Measurements from ENCODE around the gene RBM11.

Gene RBM11

DNA sequence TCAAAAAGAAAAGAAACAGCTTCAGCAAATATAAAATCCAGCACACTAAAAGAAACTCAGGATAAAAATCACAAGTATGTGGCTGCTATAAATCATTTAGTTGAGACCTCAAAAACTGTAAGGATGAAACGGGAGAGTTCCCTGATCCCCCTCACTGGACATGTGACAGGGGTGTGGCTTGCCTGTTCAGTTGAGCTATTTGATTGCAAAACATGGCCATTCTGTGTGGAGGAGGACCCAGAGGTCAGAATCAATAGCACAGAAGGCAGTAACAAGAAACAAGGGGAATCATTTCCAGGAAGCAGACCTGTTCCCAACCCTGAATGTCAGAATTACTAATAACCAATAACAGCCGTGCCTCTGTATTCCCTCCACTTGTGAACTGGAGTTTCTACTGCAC lies 27.9 kb downstream of the RBM11 start:
- H3K27me3 ChIP-seq (ENCODE audit: control insufficient read depth, insufficient read depth, low read length) = no peaks in the 10 kb centered on the region
- H3K9ac ChIP-seq (ENCODE audit: low read length) = no peak overlapping the region
- H3K4me1 ChIP-seq (ENCODE audit: control insufficient read depth, insufficient read depth, low read length) = no peaks in the 10 kb centered on the region
- no peak overlapping the region for H3K4me3 ChIP-seq (ENCODE audit: low read length)
- H3K9me3 ChIP-seq (ENCODE audit: control insufficient read depth, low read length) = no peaks in the 10 kb centered on the region
- no peaks in the 10 kb centered on the region for H3K36me3 ChIP-seq (ENCODE audit: control insufficient read depth, insufficient read depth, low read length)

DNA sequence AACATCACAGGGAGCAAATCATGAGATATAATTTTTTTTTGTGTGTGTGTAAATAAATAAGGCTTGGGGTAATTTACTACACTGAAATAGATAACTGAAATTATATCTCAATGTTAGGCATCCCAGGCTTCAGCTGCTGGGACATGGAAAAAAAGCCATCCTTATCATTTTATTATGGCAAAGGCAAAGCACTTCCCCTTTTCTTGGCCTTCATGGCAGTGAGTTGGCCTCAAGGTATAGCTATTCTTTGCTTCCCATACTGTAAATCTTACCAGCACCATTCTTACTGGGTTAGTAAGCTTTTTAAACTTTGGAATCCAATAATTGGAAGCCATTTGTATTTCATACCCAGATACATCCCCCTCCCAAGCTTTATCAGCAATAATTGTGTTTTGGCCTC lies 29.0 kb downstream of the RBM11 start:
- no peak overlapping the region for H3K4me3 ChIP-seq (ENCODE audit: low read length)
- no peaks in the 10 kb centered on the region for H3K36me3 ChIP-seq (ENCODE audit: control insufficient read depth, insufficient read depth, low read length)
- H3K9ac ChIP-seq (ENCODE audit: low read length) = no peak overlapping the region
- H3K9me3 ChIP-seq (ENCODE audit: control insufficient read depth, low read length) = no peaks in the 10 kb centered on the region
- no peaks in the 10 kb centered on the region for H3K27me3 ChIP-seq (ENCODE audit: control insufficient read depth, insufficient read depth, low read length)
- H3K4me1 ChIP-seq (ENCODE audit: control insufficient read depth, insufficient read depth, low read length) = no peaks in the 10 kb centered on the region

DNA sequence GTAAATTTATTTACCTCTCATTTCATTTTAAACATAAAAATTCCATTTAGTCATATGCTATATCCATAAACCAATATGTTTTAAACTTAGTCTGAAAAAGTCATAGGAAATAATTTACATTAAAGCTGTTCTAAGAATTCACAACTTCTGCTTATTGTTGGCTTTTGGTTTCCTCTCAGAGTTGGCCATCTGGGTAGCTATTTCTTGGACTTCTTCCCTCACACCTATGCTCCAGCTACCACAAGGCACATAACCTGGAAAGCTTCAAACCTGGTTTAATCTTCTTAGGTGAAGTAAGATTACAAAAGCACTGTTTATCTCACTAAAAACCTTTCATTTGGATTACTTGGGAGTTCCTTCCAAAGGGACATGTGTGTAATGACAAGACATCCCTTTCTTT lies 29.8 kb downstream of the RBM11 start:
- no peaks in the 10 kb centered on the region for H3K9me3 ChIP-seq (ENCODE audit: control insufficient read depth, low read length)
- no peak overlapping the region for H3K9ac ChIP-seq (ENCODE audit: low read length)
- H3K4me3 ChIP-seq (ENCODE audit: low read length) = no peak overlapping the region
- H3K27me3 ChIP-seq (ENCODE audit: control insufficient read depth, insufficient read depth, low read length) = no peaks in the 10 kb centered on the region
- H3K4me1 ChIP-seq (ENCODE audit: control insufficient read depth, insufficient read depth, low read length) = no peaks in the 10 kb centered on the region
- H3K36me3 ChIP-seq (ENCODE audit: control insufficient read depth, insufficient read depth, low read length) = no peaks in the 10 kb centered on the region

DNA sequence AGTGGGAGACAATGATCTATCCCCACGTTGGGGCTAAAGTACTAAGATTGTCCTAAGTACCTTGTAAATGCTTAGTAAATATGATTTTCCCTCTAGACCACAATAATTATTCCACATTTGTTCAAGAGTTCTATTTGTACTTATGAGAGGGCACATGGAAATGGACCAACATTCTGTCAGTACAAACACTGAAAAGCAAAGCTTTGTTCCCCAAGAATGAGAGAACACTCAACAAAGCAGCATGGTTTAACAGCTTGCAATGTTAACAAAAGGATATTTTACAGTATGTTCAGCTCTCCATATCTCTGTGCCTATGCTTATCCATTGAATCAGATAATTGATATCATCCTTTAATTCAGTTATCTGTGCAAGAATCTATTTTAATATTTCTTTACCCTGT lies 35.4 kb downstream of the RBM11 start:
- H3K36me3 ChIP-seq (ENCODE audit: control insufficient read depth, insufficient read depth, low read length) = no peaks in the 10 kb centered on the region
- H3K9ac ChIP-seq (ENCODE audit: low read length) = no peak overlapping the region
- no peaks in the 10 kb centered on the region for H3K9me3 ChIP-seq (ENCODE audit: control insufficient read depth, low read length)
- no peaks in the 10 kb centered on the region for H3K4me1 ChIP-seq (ENCODE audit: control insufficient read depth, insufficient read depth, low read length)
- H3K4me3 ChIP-seq (ENCODE audit: low read length) = no peak overlapping the region
- no peaks in the 10 kb centered on the region for H3K27me3 ChIP-seq (ENCODE audit: control insufficient read depth, insufficient read depth, low read length)

DNA sequence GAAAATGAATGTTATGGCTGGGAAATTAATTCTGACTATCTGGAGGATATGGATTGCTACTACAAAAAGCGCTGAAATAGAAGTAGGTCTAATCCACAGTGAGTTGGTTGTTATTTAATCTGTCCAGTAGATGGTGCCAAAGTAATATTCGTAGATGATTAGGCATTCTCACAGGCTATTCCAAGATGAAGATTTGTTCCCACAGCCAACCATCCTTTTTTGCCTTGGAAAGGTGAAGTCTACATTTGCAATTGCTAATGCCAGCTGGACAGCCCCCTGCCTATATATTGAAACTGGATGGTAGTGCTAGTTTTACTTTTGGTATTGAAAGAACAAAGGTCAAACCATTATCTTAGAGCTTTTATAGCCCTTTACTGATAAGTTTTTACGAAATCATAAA lies 43.8 kb downstream of the RBM11 start:
- H3K9ac ChIP-seq (ENCODE audit: low read length) = no peak overlapping the region
- no peaks in the 10 kb centered on the region for H3K27me3 ChIP-seq (ENCODE audit: control insufficient read depth, insufficient read depth, low read length)
- H3K4me1 ChIP-seq (ENCODE audit: control insufficient read depth, insufficient read depth, low read length) = peaks cover 12% of the 10 kb centered on the region
- H3K9me3 ChIP-seq (ENCODE audit: control insufficient read depth, low read length) = no peaks in the 10 kb centered on the region
- H3K4me3 ChIP-seq (ENCODE audit: low read length) = peak overlapping the region; percentile 22
- H3K36me3 ChIP-seq (ENCODE audit: control insufficient read depth, insufficient read depth, low read length) = no peaks in the 10 kb centered on the region

DNA sequence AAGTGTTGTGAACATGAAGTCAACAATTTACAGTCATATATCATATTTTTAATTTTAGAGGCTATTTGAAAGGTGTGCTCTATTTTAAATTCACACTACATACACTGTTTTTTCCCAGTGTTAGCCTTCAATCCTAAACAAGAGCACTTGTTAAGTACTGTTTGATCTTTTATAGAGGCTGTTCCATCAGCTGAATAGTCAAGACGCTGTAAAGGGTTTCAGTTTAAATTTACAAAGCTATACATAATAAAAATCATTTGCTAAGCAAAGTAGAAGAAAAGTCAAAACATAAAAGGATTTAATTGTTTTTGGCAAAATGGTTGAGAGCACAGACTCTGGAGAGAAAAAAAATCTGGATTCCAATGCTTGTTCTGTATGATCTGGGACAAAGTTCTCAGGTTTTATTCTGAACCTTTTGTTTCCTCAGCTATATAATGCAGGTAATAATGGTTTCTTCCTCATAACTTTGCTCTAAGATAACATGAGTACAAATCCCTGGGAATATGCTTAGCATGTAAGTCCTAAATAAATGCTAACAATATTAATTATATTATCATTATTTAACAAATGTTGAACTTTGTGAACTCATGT lies 44.3 kb downstream of the RBM11 start:
- no peak overlapping the region for H3K9ac ChIP-seq (ENCODE audit: low read length)

DNA sequence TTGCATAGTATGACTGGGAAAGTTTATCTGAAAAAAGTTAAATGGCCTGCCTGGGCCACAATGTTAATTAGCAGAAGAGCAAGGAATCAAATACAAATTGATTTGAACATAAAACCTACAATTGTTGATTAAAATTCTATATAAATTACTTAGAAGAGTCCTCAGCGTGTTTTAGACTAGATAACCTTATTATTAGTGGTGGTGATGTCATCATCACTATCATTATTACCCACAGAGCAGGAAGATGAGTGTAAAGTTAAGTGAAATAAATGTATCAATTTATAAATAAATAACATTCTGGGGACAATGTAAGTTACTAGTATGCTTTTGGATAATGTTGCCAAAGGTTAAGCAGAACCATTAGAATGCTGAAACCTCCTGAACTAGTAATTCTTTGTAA lies 46.1 kb downstream of the RBM11 start:
- no peaks in the 10 kb centered on the region for H3K27me3 ChIP-seq (ENCODE audit: control insufficient read depth, insufficient read depth, low read length)
- peaks cover 12% of the 10 kb centered on the region for H3K4me1 ChIP-seq (ENCODE audit: control insufficient read depth, insufficient read depth, low read length)
- no peak overlapping the region for H3K4me3 ChIP-seq (ENCODE audit: low read length)
- no peak overlapping the region for H3K9ac ChIP-seq (ENCODE audit: low read length)
- H3K9me3 ChIP-seq (ENCODE audit: control insufficient read depth, low read length) = no peaks in the 10 kb centered on the region
- no peaks in the 10 kb centered on the region for H3K36me3 ChIP-seq (ENCODE audit: control insufficient read depth, insufficient read depth, low read length)

More for the DNA sequence above, 44.3 kb downstream of the RBM11 start:
- no peaks in the 10 kb centered on the region for H3K36me3 ChIP-seq (ENCODE audit: control insufficient read depth, insufficient read depth, low read length)
- peaks cover 12% of the 10 kb centered on the region for H3K4me1 ChIP-seq (ENCODE audit: control insufficient read depth, insufficient read depth, low read length)
- peak overlapping the region; percentile 22 for H3K4me3 ChIP-seq (ENCODE audit: low read length)
- H3K9me3 ChIP-seq (ENCODE audit: control insufficient read depth, low read length) = no peaks in the 10 kb centered on the region
- H3K27me3 ChIP-seq (ENCODE audit: control insufficient read depth, insufficient read depth, low read length) = no peaks in the 10 kb centered on the region

DNA sequence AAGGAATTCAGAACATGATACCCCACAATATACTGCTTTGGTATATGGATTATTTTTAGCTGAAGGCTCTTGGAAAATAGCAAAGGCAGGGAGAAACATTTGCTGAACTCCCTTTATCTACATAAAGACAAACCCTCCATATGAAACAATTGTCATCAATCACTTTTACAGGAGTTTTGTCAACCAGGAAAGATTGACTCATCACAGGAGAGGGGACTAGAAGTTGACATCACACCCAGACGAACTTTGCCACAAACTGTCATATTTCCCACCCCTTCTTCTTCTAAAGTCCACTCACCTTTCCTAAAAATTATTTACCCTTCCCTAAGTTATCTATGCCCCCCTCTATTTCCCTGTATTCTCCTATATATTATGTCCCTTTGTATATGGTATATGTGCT lies 47.9 kb downstream of the RBM11 start:
- H3K4me1 ChIP-seq (ENCODE audit: control insufficient read depth, insufficient read depth, low read length) = peaks cover 8% of the 10 kb centered on the region
- no peaks in the 10 kb centered on the region for H3K9me3 ChIP-seq (ENCODE audit: control insufficient read depth, low read length)
- H3K9ac ChIP-seq (ENCODE audit: low read length) = no peak overlapping the region
- no peak overlapping the region for H3K4me3 ChIP-seq (ENCODE audit: low read length)
- no peaks in the 10 kb centered on the region for H3K36me3 ChIP-seq (ENCODE audit: control insufficient read depth, insufficient read depth, low read length)
- H3K27me3 ChIP-seq (ENCODE audit: control insufficient read depth, insufficient read depth, low read length) = no peaks in the 10 kb centered on the region

DNA sequence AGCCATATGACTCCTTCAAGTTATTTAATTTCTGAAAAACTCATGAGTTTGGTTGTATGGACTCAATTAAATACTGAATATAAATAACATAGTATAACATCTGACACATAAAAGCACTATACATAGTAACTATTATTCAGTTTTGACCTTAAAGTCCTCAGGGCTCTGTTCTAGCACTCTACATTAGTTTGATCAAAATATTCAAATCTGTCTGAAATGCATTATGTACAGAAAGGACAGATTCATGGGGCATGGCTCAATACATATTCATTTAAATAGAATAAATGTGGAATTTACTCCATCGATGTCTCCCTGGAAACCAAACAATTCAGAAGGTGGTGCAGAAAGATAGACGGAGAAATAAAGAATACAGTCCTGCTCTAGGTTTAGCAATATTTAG lies 49.1 kb downstream of the RBM11 start:
- H3K4me3 ChIP-seq (ENCODE audit: low read length) = no peak overlapping the region
- no peaks in the 10 kb centered on the region for H3K36me3 ChIP-seq (ENCODE audit: control insufficient read depth, insufficient read depth, low read length)
- H3K9ac ChIP-seq (ENCODE audit: low read length) = no peak overlapping the region
- H3K27me3 ChIP-seq (ENCODE audit: control insufficient read depth, insufficient read depth, low read length) = no peaks in the 10 kb centered on the region
- no peaks in the 10 kb centered on the region for H3K9me3 ChIP-seq (ENCODE audit: control insufficient read depth, low read length)
- no peaks in the 10 kb centered on the region for H3K4me1 ChIP-seq (ENCODE audit: control insufficient read depth, insufficient read depth, low read length)

DNA sequence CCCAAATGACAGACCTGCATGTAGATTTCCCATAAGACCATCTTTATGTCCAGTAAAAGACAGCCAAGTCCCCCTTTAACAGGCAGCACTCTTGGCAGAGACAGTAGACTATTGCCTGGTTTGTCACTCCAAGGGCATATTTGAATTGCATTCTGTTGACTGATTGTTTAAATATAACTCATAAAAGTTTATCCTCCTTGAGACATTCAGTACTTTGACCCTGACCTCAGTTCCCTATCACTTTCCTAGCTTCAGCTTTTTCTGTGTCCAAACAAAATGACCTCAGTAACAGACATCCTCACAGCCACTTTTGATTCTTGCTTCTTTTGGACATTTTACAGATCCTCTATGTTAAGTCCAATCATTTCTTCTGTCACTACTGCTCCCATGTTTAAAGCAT lies 51.1 kb downstream of the RBM11 start:
- Histone ChIP-seq H3K27me3 (ENCODE audit: control insufficient read depth, insufficient read depth, low read length) (no peaks in the 10 kb centered on the region), H3K4me1 (ENCODE audit: control insufficient read depth, insufficient read depth, low read length) (no peaks in the 10 kb centered on the region), H3K9me3 (ENCODE audit: control insufficient read depth, low read length) (no peaks in the 10 kb centered on the region), H3K4me3 (ENCODE audit: low read length) (no peak overlapping the region), H3K36me3 (ENCODE audit: control insufficient read depth, insufficient read depth, low read length) (no peaks in the 10 kb centered on the region), H3K9ac (ENCODE audit: low read length) (no peak overlapping the region)

DNA sequence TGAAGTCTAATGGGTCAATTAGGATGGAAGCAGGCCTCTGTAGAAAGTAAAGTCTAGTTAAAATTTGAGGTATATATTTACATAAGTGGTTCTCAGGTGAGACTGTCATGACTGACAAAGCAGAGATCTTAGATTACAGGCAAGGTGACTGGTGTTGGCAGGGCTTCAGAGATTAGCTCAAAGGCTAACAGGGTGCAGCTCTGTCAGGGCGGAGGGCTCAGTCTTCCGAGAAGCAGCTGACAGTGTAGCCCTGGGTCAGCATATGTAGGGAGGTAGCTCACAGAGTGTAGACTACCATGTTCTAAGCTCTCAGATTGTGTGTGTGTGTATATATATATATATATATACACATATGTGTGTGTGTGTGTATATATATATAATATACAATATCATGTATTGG lies 54.7 kb downstream of the RBM11 start:
- Histone ChIP-seq H3K27me3 (ENCODE audit: control insufficient read depth, insufficient read depth, low read length) (peaks cover 10% of the 10 kb centered on the region), H3K36me3 (ENCODE audit: control insufficient read depth, insufficient read depth, low read length) (no peaks in the 10 kb centered on the region), H3K4me3 (ENCODE audit: low read length) (no peak overlapping the region), H3K9ac (ENCODE audit: low read length) (no peak overlapping the region), H3K4me1 (ENCODE audit: control insufficient read depth, insufficient read depth, low read length) (no peaks in the 10 kb centered on the region), H3K9me3 (ENCODE audit: control insufficient read depth, low read length) (no peaks in the 10 kb centered on the region)

DNA sequence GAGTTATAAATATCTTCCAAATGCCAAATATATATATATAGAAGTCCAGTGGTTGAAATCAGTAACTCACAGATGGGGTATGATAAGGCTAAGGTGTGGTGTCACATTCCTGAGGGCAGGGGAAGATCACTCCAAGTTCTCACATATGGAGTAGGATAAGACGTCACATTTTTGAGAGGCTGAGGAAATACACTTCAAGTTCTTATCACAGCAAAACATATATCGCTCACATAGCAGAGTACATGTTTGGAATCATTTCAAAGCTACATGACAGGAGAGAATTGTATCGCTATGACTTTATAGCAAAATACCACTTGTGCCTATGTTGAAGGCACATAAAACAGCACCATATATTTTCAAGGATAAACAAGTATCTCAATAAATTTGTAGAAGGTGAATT lies 55.1 kb downstream of the RBM11 start:
- no peak overlapping the region for H3K4me3 ChIP-seq (ENCODE audit: low read length)
- peaks cover 13% of the 10 kb centered on the region for H3K27me3 ChIP-seq (ENCODE audit: control insufficient read depth, insufficient read depth, low read length)
- no peaks in the 10 kb centered on the region for H3K36me3 ChIP-seq (ENCODE audit: control insufficient read depth, insufficient read depth, low read length)
- no peak overlapping the region for H3K9ac ChIP-seq (ENCODE audit: low read length)
- H3K9me3 ChIP-seq (ENCODE audit: control insufficient read depth, low read length) = no peaks in the 10 kb centered on the region
- no peaks in the 10 kb centered on the region for H3K4me1 ChIP-seq (ENCODE audit: control insufficient read depth, insufficient read depth, low read length)

DNA sequence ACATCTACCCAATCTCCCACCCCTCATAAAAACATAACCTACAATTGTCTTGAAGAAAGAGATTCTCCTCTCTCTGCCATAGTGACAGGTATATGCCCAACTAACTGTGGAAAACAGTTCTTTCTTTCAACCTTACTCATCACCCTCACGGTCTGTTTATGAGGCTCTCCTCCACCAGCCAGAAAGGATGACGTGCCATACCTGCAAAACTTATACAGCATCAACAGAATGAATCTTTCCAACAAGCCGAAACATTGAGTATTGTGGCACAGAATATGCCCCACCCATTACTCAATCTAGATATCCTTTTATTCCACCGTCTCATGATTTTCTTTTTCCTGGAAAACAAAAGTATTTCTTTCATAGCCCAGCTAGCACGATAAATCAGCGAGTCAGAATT lies 55.7 kb downstream of the RBM11 start:
- Histone ChIP-seq H3K27me3 (ENCODE audit: control insufficient read depth, insufficient read depth, low read length) (peaks cover 13% of the 10 kb centered on the region), H3K9ac (ENCODE audit: low read length) (no peak overlapping the region), H3K9me3 (ENCODE audit: control insufficient read depth, low read length) (no peaks in the 10 kb centered on the region), H3K4me3 (ENCODE audit: low read length) (no peak overlapping the region), H3K4me1 (ENCODE audit: control insufficient read depth, insufficient read depth, low read length) (no peaks in the 10 kb centered on the region), H3K36me3 (ENCODE audit: control insufficient read depth, insufficient read depth, low read length) (no peaks in the 10 kb centered on the region)

Data from mucosa of stomach (tissue), 1 donor.